PC-9 (cell line): ENCODE results near the gene SUPT3H.

Source experiments
- CTCF ChIP-seq: fragments of 200-600 bp; sonication (generic); conservative IDR thresholded peaks from 2 replicates; pipeline ENCODE4 v1.6.1; 2017; ENCODE audit warnings: mixed run types, antibody characterized with exemption, mild to moderate bottlenecking, moderate library complexity
- EZH2 ChIP-seq: fragments of 200-600 bp; sonication (generic); IDR thresholded peaks from 2 replicates; pipeline ENCODE4 v1.8.0; 2017; ENCODE audit warnings: antibody characterized with exemption, low read depth

- TF ChIP-seq CTCF (no peak), EZH2 (no peak)
Measured at GRCh38 chr6:44841829-44842228, 535.9 kb downstream of the SUPT3H start.
